GM12864 (cell line): ENCODE results near the gene TRMT11.
A peak's percentile ranks its signal among the peaks of the same experiment; 100 is the strongest.
"Not testable (repeated sequence)": the region's sequence is repeated elsewhere in the genome, so short reads cannot be mapped to it uniquely, and the experiment has no call there.

Experiments
- DNase-seq: peaks from one replicate; pipeline ENCODE4 v3.0.0-alpha.2; 2011; ENCODE audit warnings: low read depth
- H3K4me3 ChIP-seq: 2 replicates; pipeline ENCODE4 v1.5.1; 2011; ENCODE audit warnings: mild to moderate bottlenecking, low read depth, low read length, control low read depth
- CTCF ChIP-seq: IDR thresholded peaks from 2 replicates; pipeline ENCODE4 v1.5.1; 2011; ENCODE audit warnings: low read depth, mild to moderate bottlenecking, moderate library complexity, low read length, control low read depth, inconsistent platforms; ENCODE audit errors: missing control alignments

TRMT11 gene

GRCh38 chr6:125968493-125968892 is 17.8 kb upstream of the TRMT11 start:
- no peak for TF ChIP-seq CTCF
- DNase-seq: no peak
- no peak overlapping the region for H3K4me3 ChIP-seq

GRCh38 chr6:125970760-125971159 is 15.6 kb upstream of the TRMT11 start:
- H3K4me3 ChIP-seq: no peak overlapping the region
- no peak for TF ChIP-seq CTCF
- DNase-seq: no peak

- not testable (repeated sequence) for H3K4me3 ChIP-seq, DNase-seq
Measured at GRCh38 chr6:125972478-125972877, 13.9 kb upstream of the TRMT11 start.

GRCh38 chr6:125974214-125974866 is 12.0 kb upstream of the TRMT11 start:
- no peak for DNase-seq

GRCh38 chr6:125979101-125979500 is 7.2 kb upstream of the TRMT11 start:
- no peak for DNase-seq
- TF ChIP-seq CTCF: no peak
- no peak overlapping the region for H3K4me3 ChIP-seq

More at GRCh38 chr6:125974214-125974866, 12.0 kb upstream of the TRMT11 start:
- peak; percentile 40 for TF ChIP-seq CTCF
- no peak overlapping the region for H3K4me3 ChIP-seq

GRCh38 chr6:125981571-125982185 is 4.7 kb upstream of the TRMT11 start:
- no peak for TF ChIP-seq CTCF
- no peak overlapping the region for H3K4me3 ChIP-seq
- no peak for DNase-seq

- TF ChIP-seq CTCF: no peak
- H3K4me3 ChIP-seq: no peak overlapping the region
- no peak for DNase-seq
Measured at GRCh38 chr6:125983246-125983945, 2.9 kb upstream of the TRMT11 start.
